ENCODE results near the gene TRIM32.

Gene TRIM32

GRCh38 chr9:116692616-116693015, 5.5 kb downstream of the TRIM32 start:
- Histone ChIP-seq H3K27ac (ENCODE audit: insufficient read depth, low read length, poor library complexity, severe bottlenecking) (no peak overlapping the region), H3K27me3 (replicated peaks; ENCODE audit: control insufficient read depth, insufficient read depth, low read length, poor library complexity, severe bottlenecking) (no peaks in the 10 kb centered on the region), H3K9me3 (ENCODE audit: control insufficient read depth, low read length) (no peaks in the 10 kb centered on the region), H3K4me1 (ENCODE audit: control insufficient read depth, insufficient read depth, low read length, poor library complexity, severe bottlenecking) (peaks cover 12% of the 10 kb centered on the region), H3K4me3 (ENCODE audit: insufficient read depth, low read depth, low read length, poor library complexity, severe bottlenecking) (no peak overlapping the region), H3K36me3 (ENCODE audit: control insufficient read depth, insufficient read depth, low read length) (peaks cover 2% of the 10 kb centered on the region)
- DNase-seq: no peak

DNA sequence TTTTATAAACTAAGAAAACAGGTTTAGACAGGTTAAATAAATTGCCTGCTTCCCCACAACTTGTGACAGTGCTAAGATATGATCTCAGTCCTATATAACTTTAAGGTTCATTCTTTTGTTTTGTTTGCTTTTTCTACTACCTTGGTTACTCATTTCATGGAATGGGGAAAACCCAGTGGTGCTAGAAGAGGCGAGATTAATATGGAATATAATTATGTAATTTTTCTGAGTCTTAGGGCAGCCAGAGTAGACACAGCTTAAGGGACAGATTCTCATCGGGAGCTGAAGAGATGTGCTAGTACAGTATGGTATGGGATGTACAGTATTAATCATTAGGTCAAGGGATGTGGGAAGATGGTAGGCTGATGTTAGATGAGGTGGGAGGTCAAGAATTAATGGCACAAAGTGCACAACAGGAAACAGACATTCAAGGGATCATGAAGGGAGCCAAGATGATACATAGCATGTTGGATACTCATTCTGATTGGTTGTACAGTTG, 6.2 kb downstream of the TRIM32 start:
- no peak for DNase-seq
- Histone ChIP-seq H3K9me3 (ENCODE audit: control insufficient read depth, low read length) (no peaks in the 10 kb centered on the region), H3K4me3 (ENCODE audit: insufficient read depth, low read depth, low read length, poor library complexity, severe bottlenecking) (no peak overlapping the region), H3K4me1 (ENCODE audit: control insufficient read depth, insufficient read depth, low read length, poor library complexity, severe bottlenecking) (peaks cover 5% of the 10 kb centered on the region), H3K27ac (ENCODE audit: insufficient read depth, low read length, poor library complexity, severe bottlenecking) (no peak overlapping the region), H3K36me3 (ENCODE audit: control insufficient read depth, insufficient read depth, low read length) (peaks cover 8% of the 10 kb centered on the region), H3K27me3 (replicated peaks; ENCODE audit: control insufficient read depth, insufficient read depth, low read length, poor library complexity, severe bottlenecking) (no peaks in the 10 kb centered on the region)

- DNase-seq: no peak
- Histone ChIP-seq H3K4me3 (ENCODE audit: insufficient read depth, low read depth, low read length, poor library complexity, severe bottlenecking) (no peak overlapping the region), H3K4me1 (ENCODE audit: control insufficient read depth, insufficient read depth, low read length, poor library complexity, severe bottlenecking) (peaks cover 5% of the 10 kb centered on the region), H3K27me3 (replicated peaks; ENCODE audit: control insufficient read depth, insufficient read depth, low read length, poor library complexity, severe bottlenecking) (no peaks in the 10 kb centered on the region), H3K9me3 (ENCODE audit: control insufficient read depth, low read length) (no peaks in the 10 kb centered on the region), H3K27ac (ENCODE audit: insufficient read depth, low read length, poor library complexity, severe bottlenecking) (no peak overlapping the region), H3K36me3 (ENCODE audit: control insufficient read depth, insufficient read depth, low read length) (peaks cover 24% of the 10 kb centered on the region)
Observed at GRCh38 chr9:116694785-116695291, 7.7 kb downstream of the TRIM32 start.

DNA sequence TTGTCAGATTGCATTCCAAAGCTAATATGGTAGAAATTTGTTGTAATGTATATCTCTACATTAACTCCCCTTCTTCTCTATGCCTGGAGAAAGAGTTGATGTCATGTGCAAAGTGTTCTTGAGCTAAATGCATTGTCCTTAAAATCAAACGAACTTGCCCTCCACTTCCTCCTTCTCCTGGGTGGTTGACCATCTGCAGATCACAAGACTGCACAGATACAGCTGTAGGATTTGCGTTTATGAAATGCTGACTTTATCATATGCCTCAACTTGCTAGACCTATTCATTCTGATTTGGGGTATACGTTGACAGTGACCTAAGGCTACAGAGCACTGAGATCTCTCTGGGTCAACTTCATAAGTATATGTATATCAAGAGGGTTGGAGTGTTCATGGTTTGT, 8.3 kb downstream of the TRIM32 start:
- peaks cover 5% of the 10 kb centered on the region for H3K4me1 ChIP-seq (ENCODE audit: control insufficient read depth, insufficient read depth, low read length, poor library complexity, severe bottlenecking)
- no peak overlapping the region for H3K4me3 ChIP-seq (ENCODE audit: insufficient read depth, low read depth, low read length, poor library complexity, severe bottlenecking)
- no peak for DNase-seq
- H3K36me3 ChIP-seq (ENCODE audit: control insufficient read depth, insufficient read depth, low read length): peaks cover 25% of the 10 kb centered on the region
- no peaks in the 10 kb centered on the region for H3K9me3 ChIP-seq (ENCODE audit: control insufficient read depth, low read length)
- H3K27me3 ChIP-seq (replicated peaks; ENCODE audit: control insufficient read depth, insufficient read depth, low read length, poor library complexity, severe bottlenecking): no peaks in the 10 kb centered on the region
- H3K27ac ChIP-seq (ENCODE audit: insufficient read depth, low read length, poor library complexity, severe bottlenecking): no peak overlapping the region

DNA sequence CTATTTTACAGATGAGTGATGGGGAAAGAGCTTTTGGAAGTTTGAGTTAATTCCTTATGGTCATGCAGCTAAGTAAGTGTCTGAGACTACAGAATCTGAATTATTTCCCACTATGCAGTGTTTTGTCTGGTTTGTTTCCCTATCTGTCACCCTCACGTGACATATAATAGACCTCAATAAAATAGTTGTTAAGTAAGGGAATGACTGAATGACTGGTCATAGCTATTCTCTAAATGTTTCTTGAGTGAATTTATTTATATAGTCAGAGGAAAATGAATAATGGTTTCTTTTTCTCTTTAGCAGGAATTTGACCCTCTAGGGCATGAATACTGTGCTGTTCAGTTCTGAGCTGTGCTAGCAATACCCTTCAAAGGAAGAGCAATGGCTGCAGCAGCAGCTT, 10.3 kb downstream of the TRIM32 start:
- DNase-seq: no peak
- no peak overlapping the region for H3K27ac ChIP-seq (ENCODE audit: insufficient read depth, low read length, poor library complexity, severe bottlenecking)
- peaks cover 4% of the 10 kb centered on the region for H3K4me1 ChIP-seq (ENCODE audit: control insufficient read depth, insufficient read depth, low read length, poor library complexity, severe bottlenecking)
- H3K4me3 ChIP-seq (ENCODE audit: insufficient read depth, low read depth, low read length, poor library complexity, severe bottlenecking): no peak overlapping the region
- no peaks in the 10 kb centered on the region for H3K9me3 ChIP-seq (ENCODE audit: control insufficient read depth, low read length)
- H3K27me3 ChIP-seq (replicated peaks; ENCODE audit: control insufficient read depth, insufficient read depth, low read length, poor library complexity, severe bottlenecking): no peaks in the 10 kb centered on the region
- peaks cover 28% of the 10 kb centered on the region for H3K36me3 ChIP-seq (ENCODE audit: control insufficient read depth, insufficient read depth, low read length)

DNA sequence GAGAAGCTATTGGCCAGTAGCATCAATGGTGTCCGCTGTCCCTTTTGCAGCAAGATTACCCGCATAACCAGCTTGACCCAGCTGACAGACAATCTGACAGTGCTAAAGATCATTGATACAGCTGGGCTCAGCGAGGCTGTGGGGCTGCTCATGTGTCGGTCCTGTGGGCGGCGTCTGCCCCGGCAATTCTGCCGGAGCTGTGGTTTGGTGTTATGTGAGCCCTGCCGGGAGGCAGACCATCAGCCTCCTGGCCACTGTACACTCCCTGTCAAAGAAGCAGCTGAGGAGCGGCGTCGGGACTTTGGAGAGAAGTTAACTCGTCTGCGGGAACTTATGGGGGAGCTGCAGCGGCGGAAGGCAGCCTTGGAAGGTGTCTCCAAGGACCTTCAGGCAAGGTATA, 10.8 kb downstream of the TRIM32 start:
- Histone ChIP-seq H3K36me3 (ENCODE audit: control insufficient read depth, insufficient read depth, low read length) (peaks cover 28% of the 10 kb centered on the region), H3K27ac (ENCODE audit: insufficient read depth, low read length, poor library complexity, severe bottlenecking) (no peak overlapping the region), H3K4me1 (ENCODE audit: control insufficient read depth, insufficient read depth, low read length, poor library complexity, severe bottlenecking) (no peaks in the 10 kb centered on the region), H3K4me3 (ENCODE audit: insufficient read depth, low read depth, low read length, poor library complexity, severe bottlenecking) (no peak overlapping the region), H3K27me3 (replicated peaks; ENCODE audit: control insufficient read depth, insufficient read depth, low read length, poor library complexity, severe bottlenecking) (no peaks in the 10 kb centered on the region), H3K9me3 (ENCODE audit: control insufficient read depth, low read length) (no peaks in the 10 kb centered on the region)
- DNase-seq: no peak

DNA sequence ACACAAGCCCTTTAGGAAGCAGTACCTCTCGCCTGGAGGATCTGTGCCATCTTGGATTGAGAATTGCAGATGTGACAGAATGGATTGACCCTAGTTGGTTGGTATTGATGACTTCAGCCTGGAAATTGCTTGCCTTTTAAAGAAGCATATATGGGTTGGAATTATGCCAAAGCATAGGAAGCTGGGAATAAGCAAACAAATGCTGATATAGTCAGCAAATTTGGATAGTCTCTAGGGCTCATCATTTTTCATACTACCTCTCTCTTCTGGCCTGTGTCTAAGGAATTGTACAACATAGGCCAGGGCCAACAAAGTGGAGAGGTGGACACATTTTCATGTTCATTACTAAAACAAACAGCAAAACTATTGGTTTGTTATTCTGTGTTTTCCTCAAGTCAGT, 13.2 kb downstream of the TRIM32 start:
- no peak for DNase-seq
- Histone ChIP-seq H3K9me3 (ENCODE audit: control insufficient read depth, low read length) (no peaks in the 10 kb centered on the region), H3K4me1 (ENCODE audit: control insufficient read depth, insufficient read depth, low read length, poor library complexity, severe bottlenecking) (no peaks in the 10 kb centered on the region), H3K4me3 (ENCODE audit: insufficient read depth, low read depth, low read length, poor library complexity, severe bottlenecking) (no peak overlapping the region), H3K27ac (ENCODE audit: insufficient read depth, low read length, poor library complexity, severe bottlenecking) (no peak overlapping the region), H3K27me3 (replicated peaks; ENCODE audit: control insufficient read depth, insufficient read depth, low read length, poor library complexity, severe bottlenecking) (no peaks in the 10 kb centered on the region), H3K36me3 (ENCODE audit: control insufficient read depth, insufficient read depth, low read length) (peaks cover 28% of the 10 kb centered on the region)

GRCh38 chr9:116700882-116701865, 14.1 kb downstream of the TRIM32 start:
- Histone ChIP-seq H3K9me3 (ENCODE audit: control insufficient read depth, low read length) (no peaks in the 10 kb centered on the region), H3K4me3 (ENCODE audit: insufficient read depth, low read depth, low read length, poor library complexity, severe bottlenecking) (no peak overlapping the region), H3K4me1 (ENCODE audit: control insufficient read depth, insufficient read depth, low read length, poor library complexity, severe bottlenecking) (no peaks in the 10 kb centered on the region), H3K27ac (ENCODE audit: insufficient read depth, low read length, poor library complexity, severe bottlenecking) (no peak overlapping the region), H3K27me3 (replicated peaks; ENCODE audit: control insufficient read depth, insufficient read depth, low read length, poor library complexity, severe bottlenecking) (no peaks in the 10 kb centered on the region), H3K36me3 (ENCODE audit: control insufficient read depth, insufficient read depth, low read length) (peaks cover 28% of the 10 kb centered on the region)
- no peak for DNase-seq

- Histone ChIP-seq H3K4me3 (ENCODE audit: insufficient read depth, low read depth, low read length, poor library complexity, severe bottlenecking) (no peak overlapping the region), H3K36me3 (ENCODE audit: control insufficient read depth, insufficient read depth, low read length) (peaks cover 28% of the 10 kb centered on the region), H3K27ac (ENCODE audit: insufficient read depth, low read length, poor library complexity, severe bottlenecking) (no peak overlapping the region), H3K27me3 (replicated peaks; ENCODE audit: control insufficient read depth, insufficient read depth, low read length, poor library complexity, severe bottlenecking) (no peaks in the 10 kb centered on the region), H3K9me3 (ENCODE audit: control insufficient read depth, low read length) (no peaks in the 10 kb centered on the region), H3K4me1 (ENCODE audit: control insufficient read depth, insufficient read depth, low read length, poor library complexity, severe bottlenecking) (no peaks in the 10 kb centered on the region)
- DNase-seq: no peak
Observed at GRCh38 chr9:116701940-116702642, 15.0 kb downstream of the TRIM32 start.

DNA sequence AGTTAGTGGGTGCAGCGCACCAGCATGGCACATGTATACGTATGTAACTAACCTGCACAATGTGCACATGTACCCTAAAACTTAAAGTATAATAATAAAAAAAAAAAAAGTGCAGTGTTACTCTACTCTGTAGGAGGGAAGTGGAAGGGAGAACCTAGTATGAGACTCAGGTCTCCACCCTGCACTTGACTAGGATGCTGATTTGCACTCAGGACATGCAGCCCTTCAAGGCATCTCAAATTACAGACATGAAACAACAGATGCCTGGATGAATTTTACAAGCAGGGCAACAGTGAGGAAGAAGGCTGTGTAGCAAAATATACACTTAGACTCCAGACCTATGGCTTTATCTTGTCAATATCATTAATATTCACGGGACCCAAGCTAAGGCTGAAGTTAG, 16.5 kb downstream of the TRIM32 start:
- Histone ChIP-seq H3K27ac (ENCODE audit: insufficient read depth, low read length, poor library complexity, severe bottlenecking) (no peak overlapping the region), H3K36me3 (ENCODE audit: control insufficient read depth, insufficient read depth, low read length) (peaks cover 16% of the 10 kb centered on the region), H3K4me3 (ENCODE audit: insufficient read depth, low read depth, low read length, poor library complexity, severe bottlenecking) (no peak overlapping the region), H3K27me3 (replicated peaks; ENCODE audit: control insufficient read depth, insufficient read depth, low read length, poor library complexity, severe bottlenecking) (no peaks in the 10 kb centered on the region), H3K9me3 (ENCODE audit: control insufficient read depth, low read length) (no peaks in the 10 kb centered on the region), H3K4me1 (ENCODE audit: control insufficient read depth, insufficient read depth, low read length, poor library complexity, severe bottlenecking) (no peaks in the 10 kb centered on the region)
- DNase-seq: no peak

Data from effector memory CD4-positive, alpha-beta T cell (primary cell).